Stomach (tissue), 4 donors: ENCODE measurements around the gene HLA-F.
A peak's percentile ranks its signal among the peaks of the same experiment; 100 is the strongest.

Source experiments
- CTCF ChIP-seq, 7 experiments: fragments of 450-650 bp in 4 of 7; fragments of 200-600 bp in 3 of 7; sonication (generic) in 3 of 7; IDR thresholded peaks; one replicate each; pipeline ENCODE4 v1.5.1; 2016 to 2019; ENCODE audit warnings: antibody characterized with exemption in 7 of 7, control low read depth in 2 of 7, mild to moderate bottlenecking in 1 of 7
- EP300 ChIP-seq: sonication (generic); formaldehyde crosslinking; IDR thresholded peaks from one replicate; pipeline ENCODE4 v1.6.1; 2017; ENCODE audit warnings: antibody characterized with exemption
- POLR2A ChIP-seq, 4 donors: fragments of 450-650 bp; IDR thresholded peaks; one replicate each; pipeline ENCODE4 v1.6.1; 2016; ENCODE audit warnings: antibody characterized with exemption in 4 of 4, control low read depth in 2 of 4, mild to moderate bottlenecking in 1 of 4, moderate library complexity in 1 of 4

GRCh38 chr6:29737707-29738630 is 14.7 kb downstream of the HLA-F start:
- TF ChIP-seq CTCF (IDR thresholded peaks at IDR 0.05) (peak in 5 of 7 experiments; percentile 46 to 74 (median 70)), POLR2A (IDR thresholded peaks at IDR 0.05) (no peak), EP300 (no peak)
